Kidney epithelial cell (primary cell): ENCODE data around the gene SLC12A7. TPM values are rescaled to one million over a fixed set of nuclear protein-coding genes. Genes with fewer than 3 reads are reported as not detected.

Experiments used
- DNase-seq: peaks from one replicate; pipeline ENCODE4 v3.0.0-alpha.2; 2010; ENCODE audit warnings: low read depth
- H3K27me3 ChIP-seq: 2 replicates; pipeline ENCODE4 v1.6.0; 2011; ENCODE audit warnings: low read length; ENCODE audit not compliant: control insufficient read depth, insufficient read depth
- H3K36me3 ChIP-seq: 2 replicates; pipeline ENCODE4 v1.5.1; 2011; ENCODE audit warnings: low read length; ENCODE audit not compliant: control insufficient read depth, insufficient read depth
- H3K4me3 ChIP-seq: 2 replicates; pipeline ENCODE4 v1.5.1; 2011; ENCODE audit warnings: low read depth, mild to moderate bottlenecking, control low read depth, low read length
- total RNA-seq: library from RNA; depleted of rRNA; stranded (reverse); fragments of >200 nt; gene quantifications from 2 replicates; pipeline ENCODE4 v1.2.3, GENCODE V29; 2015
- TF ChIP-seq, protein P1 (sequence below): IDR thresholded peaks from 2 replicates; pipeline ENCODE4 v1.5.1; 2011; ENCODE audit warnings: mild to moderate bottlenecking, moderate library complexity, low read length, control low read depth, inconsistent platforms; ENCODE audit not compliant: insufficient read depth, poor library complexity, severe bottlenecking

The SLC12A7 gene
- total RNA-seq, 1 donor from 2014 or later = 50.3 TPM

DNA sequence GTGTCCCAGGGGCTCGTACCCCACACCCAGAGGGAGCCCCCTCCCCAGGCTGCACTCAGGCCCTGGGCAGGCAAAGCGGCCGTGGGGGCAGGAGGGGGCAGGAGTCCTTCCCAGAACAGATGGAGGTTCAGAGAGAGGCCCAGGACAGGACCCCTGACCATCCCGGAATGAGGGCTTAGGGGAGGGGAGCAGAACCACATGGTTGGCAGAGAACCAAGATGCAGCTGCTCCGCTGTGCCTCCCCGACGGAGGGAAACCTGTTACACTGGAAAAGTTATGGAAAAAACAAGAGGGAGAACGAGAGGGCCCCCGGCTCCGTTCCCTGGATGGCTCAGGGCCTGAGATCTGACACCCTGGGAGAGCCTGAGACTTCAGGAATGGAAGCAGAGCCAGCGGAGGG lies 22.7 kb downstream of the SLC12A7 start:
- H3K36me3 ChIP-seq = no peaks in the 10 kb centered on the region
- H3K4me3 ChIP-seq = no peak overlapping the region
- H3K27me3 ChIP-seq = no peaks in the 10 kb centered on the region
- TF ChIP-seq, protein P1, sequence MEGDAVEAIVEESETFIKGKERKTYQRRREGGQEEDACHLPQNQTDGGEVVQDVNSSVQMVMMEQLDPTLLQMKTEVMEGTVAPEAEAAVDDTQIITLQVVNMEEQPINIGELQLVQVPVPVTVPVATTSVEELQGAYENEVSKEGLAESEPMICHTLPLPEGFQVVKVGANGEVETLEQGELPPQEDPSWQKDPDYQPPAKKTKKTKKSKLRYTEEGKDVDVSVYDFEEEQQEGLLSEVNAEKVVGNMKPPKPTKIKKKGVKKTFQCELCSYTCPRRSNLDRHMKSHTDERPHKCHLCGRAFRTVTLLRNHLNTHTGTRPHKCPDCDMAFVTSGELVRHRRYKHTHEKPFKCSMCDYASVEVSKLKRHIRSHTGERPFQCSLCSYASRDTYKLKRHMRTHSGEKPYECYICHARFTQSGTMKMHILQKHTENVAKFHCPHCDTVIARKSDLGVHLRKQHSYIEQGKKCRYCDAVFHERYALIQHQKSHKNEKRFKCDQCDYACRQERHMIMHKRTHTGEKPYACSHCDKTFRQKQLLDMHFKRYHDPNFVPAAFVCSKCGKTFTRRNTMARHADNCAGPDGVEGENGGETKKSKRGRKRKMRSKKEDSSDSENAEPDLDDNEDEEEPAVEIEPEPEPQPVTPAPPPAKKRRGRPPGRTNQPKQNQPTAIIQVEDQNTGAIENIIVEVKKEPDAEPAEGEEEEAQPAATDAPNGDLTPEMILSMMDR = no peak
- DNase-seq = no peak

DNA sequence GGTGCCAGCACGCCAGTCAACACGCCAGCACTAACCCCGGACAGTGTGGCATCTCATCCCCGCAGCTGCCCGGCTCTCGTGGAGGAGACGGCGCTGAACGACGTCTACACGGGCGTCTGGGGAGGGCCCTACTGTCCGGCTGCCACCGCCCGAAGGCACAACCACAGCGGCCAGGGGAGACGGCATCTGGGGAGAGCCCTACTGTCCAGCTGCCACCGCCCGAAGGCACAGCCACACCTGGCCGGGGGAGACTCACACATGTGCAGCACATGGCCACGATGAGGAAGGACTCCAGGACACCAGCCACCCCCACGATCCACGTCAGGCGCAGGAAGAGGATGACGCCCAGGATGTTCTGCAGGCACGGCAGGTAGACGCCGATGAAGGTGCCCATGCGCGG lies 23.1 kb downstream of the SLC12A7 start:
- H3K36me3 ChIP-seq = no peaks in the 10 kb centered on the region
- DNase-seq = no peak
- TF ChIP-seq, protein P1 = no peak
- H3K4me3 ChIP-seq = no peak overlapping the region
- no peaks in the 10 kb centered on the region for H3K27me3 ChIP-seq

DNA sequence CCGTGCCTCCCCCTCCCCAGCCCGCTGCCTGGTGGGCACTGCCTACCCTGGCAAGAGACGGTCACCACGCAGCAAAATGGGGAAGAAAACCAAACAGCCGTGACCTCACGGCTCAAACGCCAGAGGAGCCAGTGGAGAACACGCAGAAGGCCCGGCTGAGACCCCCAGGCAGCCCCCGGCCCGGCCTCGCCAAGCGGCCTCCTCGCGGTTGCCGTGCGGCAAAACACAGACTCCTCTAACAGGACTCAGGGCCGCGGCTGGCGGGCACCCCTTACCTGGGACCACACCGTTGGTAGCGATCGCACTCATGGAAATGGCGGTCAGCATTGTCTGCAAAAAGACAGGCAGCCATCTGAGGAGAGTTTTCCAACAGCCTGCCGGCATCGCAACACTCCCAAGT lies 23.8 kb downstream of the SLC12A7 start:
- Histone ChIP-seq H3K36me3 (no peaks in the 10 kb centered on the region), H3K4me3 (no peak overlapping the region), H3K27me3 (no peaks in the 10 kb centered on the region)
- no peak for DNase-seq
- TF ChIP-seq, protein P1 = no peak

DNA sequence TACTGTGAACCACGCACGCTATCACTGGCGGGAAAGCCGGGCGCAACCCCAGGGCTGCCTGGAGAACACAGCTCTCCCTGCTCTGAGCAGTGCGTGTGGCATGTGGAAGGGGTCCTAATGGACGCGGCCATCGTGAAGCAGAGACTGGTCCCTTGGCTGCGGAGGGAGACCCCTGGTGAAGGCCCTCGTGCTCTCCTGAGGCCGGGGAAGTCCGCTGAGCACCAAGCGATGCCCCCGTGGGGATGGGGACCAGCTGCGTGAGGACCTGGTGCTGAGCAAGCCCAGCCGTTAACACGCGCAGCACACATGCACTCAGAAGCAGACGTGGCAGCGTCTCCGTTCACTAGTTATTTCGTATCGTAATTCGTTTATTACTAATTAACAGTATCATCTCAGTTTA lies 24.4 kb downstream of the SLC12A7 start:
- no peaks in the 10 kb centered on the region for H3K27me3 ChIP-seq
- no peak for DNase-seq
- no peaks in the 10 kb centered on the region for H3K36me3 ChIP-seq
- TF ChIP-seq, protein P1 = no peak
- H3K4me3 ChIP-seq = no peak overlapping the region

DNA sequence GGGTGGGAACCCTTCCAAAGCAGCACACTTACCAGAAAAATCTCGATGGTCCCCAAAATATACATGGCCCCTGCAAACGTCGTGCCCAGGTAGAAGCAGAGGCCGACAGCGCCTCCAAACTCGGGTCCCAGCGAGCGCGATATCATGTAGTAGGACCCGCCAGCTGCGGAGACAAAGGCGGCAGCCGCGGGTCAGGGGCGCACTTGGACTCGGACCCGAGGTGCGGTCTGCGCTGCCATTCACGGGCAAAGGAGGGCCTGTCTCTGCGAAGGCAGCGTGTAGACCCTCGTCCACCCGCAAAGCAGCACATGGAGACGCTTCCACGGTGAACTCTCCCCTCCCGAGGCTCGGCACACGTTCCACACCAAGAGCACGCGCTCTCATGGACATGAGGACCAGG lies 25.0 kb downstream of the SLC12A7 start:
- TF ChIP-seq, protein P1 = no peak
- H3K27me3 ChIP-seq = no peaks in the 10 kb centered on the region

DNA sequence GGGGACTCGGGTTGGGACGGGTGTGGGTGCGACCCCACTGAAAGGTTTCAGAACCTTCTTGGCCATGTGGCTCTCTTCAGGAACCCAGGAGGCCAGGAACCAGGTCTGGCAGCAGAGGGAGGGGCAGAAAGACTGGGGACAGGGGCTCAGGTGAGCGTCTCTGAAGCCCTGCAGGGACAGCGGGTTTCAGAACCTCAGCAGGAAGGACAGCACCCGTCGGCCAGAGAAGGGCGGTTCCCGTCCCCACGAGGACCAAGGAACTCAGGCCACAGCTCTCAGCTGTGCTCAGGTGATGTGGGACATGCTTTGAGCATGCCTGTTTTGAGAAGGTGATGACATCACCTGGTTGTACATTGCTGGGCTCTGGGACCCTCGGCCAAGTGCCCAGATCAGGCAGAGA lies 25.7 kb downstream of the SLC12A7 start:
- no peak for DNase-seq
- Histone ChIP-seq H3K36me3 (no peaks in the 10 kb centered on the region), H3K27me3 (no peaks in the 10 kb centered on the region), H3K4me3 (no peak overlapping the region)
- TF ChIP-seq, protein P1 = no peak

More for the DNA sequence above, 25.0 kb downstream of the SLC12A7 start:
- no peak for DNase-seq
- Histone ChIP-seq H3K36me3 (no peaks in the 10 kb centered on the region), H3K4me3 (no peak overlapping the region)
